ENCODE data around the gene GALNT2. TPM values are rescaled to one million over a fixed set of nuclear protein-coding genes. Genes with fewer than 3 reads are reported as not detected.

The GALNT2 gene
- total RNA-seq, 1 donor from 2014 or later = 81.6 TPM

DNA sequence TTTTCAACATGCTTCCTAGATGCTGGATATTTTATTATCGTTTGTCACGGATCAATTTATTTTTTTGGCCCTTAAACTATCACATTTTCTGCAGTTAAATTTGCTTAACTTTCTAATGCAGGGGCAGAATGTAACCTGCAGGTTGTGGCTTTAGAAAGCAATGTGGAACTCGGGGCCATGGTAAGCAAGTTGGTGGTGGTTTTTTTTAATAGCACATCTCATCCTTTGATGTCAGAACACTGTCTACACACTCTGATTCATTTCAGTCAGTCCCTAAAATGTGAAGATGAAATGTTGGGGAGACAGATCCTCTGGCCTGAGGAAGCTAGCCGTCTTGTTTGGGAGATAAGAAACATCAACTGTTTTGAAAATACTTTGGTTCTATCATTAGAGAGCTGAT is 89.5 kb downstream of the GALNT2 start:
- DNase-seq (ENCODE audit: extremely low read depth, low read depth, low spot score) = no peak

DNA sequence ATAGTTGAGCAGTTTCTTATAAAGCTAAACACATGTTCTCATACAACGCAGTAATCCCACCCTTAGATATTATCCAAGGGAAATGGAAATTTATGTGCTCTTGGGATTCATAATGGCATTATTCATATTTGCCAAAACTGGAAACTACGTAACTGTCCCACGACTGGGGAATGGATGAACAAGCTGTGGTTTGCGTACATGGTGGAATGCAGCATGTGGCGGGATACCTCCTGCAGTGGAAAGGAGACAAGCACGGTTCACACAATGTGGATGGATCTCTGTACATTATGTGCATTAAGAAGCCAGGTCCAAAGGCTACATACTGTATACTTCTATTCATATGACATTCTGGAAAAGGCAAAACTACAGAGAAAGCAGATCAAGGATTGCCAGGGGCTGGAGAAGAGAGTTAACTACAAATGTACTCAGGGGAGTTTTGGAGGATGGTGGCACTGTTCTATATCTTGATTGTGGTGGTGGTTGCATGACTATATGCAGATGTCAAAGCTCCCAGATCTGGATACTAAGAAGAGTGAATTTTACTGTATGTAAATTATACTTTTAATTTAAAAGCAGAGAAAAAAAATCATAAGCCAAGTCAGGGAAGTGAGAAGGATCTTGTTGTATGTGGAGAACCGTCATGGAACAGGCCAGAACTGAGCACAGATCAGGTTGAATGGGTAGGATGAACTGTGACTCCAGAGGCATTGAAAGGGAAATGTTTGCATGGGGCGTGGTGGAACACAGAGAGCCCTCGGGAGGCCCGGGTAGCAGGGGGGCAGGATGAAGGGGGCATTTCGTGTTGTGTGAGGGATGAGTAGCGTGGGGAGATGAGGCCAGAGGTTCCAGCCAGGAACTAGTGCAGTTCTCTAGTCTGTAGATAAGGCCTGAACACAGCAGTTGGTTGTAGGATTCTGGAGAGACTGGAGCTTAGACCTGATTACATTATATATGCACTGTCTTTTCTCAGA is 90.7 kb downstream of the GALNT2 start:
- no peak for DNase-seq (ENCODE audit: extremely low read depth, low read depth, low spot score)

DNA sequence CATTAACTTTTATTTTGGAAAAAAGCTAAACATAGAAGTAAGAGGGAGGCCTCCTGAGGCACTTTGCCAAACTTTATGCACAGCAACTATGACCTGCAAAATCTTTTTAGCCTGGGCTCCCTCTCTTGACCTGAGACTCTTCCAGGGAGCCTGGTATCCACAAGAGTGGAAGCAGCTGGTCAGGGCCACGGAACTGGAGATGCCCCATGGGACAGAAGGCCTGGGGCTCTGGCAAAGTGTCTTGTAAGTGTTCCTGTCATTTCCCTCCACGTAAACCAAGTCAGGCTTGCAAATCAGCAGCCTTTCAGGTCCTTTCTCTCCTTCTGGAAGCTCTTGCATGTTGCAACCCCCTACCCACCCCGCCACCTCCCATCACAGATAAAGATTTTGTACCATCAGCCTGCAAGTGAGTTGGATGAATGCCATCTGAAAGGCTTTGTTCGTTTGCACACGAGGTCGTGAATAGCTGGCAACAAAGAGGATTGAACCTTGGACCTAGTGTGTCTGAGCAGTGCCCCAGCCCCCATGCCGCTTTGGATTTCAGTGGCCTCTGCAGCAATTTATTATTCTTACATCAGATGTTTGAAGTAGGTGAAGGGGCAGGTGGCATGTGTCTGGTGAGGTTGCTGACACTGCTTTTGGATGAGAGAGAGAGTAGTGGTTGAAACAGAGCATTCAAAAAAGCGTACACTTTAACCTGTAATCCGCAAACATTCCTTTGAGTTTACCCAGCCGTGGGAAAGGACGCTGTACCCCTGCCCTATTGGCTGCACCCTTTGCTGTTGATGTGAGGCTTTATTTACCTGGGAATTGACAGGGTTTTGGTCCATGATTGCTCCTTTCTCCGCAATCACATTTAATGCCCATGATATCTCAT is 91.6 kb downstream of the GALNT2 start:
- DNase-seq (ENCODE audit: extremely low read depth, low read depth, low spot score) = no peak

DNA sequence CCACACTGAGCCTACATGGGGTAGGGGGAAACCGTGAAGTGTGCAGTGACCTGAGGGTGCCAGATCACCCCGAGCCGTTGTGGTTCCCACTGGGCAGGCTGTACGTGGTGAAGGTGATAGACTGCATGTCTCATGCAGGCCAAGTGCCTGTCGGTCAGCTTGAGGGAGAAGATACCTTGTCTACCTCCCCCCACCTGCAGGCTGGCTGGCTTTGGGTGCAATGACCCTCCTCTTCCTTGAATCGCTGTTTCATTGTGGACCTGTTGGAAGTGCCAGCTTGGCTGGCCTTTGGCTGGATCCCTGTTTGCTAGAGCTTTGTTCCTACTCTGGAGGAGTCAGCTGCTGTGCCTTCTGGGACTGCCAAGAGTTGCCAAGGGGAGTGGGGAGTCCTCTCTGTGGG is 92.5 kb downstream of the GALNT2 start:
- DNase-seq (ENCODE audit: extremely low read depth, low read depth, low spot score) = no peak

DNA sequence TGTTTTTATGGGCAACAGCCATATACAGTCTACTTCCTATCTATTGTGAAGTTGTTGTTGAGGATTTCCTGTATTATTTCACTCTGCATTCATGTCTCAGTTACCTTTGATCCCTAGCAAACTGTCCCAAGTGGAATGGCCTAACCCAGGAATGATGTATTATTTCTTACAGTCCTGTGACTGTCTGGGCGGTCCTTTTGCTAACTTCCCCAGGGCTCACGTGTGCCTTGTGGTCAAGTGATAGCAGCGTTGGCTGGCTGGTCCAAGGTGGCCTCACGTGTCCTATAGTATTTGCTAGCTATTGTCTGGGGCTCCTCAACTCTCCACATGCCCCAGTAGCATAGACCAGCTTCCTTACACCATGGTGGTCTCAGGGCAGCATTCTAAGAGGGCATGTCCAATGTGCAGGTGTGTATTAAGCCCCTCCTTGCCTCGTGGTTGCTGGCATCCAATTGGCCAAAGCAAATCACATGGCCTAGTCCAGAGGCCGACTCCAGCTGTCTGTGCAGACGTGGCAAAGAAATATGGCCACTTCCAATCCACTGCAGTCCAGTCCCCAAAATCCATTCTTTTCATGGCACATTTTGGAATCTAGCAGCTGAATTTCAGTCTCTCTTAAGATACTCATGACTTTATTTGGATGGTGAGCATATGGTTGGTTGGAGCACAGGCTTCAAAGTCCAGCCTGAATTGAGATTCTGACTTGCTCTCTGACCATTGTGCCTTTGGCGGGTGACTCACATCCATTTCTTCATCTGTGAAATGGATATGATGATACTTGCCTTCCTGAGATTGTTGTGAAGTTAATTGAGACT is 94.1 kb downstream of the GALNT2 start:
- DNase-seq (ENCODE audit: extremely low read depth, low read depth, low spot score) = peak; percentile 85

DNA sequence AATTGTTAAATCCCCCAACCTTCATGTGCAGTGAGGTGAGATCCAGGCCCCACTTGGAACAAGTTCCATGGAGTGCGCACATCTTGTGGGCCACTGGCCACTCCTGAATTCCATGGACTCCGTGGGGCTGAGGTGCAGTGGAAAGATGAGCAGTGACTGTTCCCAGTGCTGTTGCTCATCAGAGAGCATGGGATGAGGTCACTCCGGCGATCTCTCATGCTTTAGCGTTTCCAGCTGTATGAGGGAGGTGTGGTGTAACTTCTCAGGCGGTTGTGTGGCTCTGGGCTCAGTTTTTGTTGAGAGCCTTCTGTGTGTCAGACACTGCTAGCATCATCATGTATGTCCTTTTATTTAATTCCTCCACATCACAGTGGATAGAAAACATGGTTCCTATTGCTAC is 96.2 kb downstream of the GALNT2 start:
- DNase-seq (ENCODE audit: extremely low read depth, low read depth, low spot score) = no peak

DNA sequence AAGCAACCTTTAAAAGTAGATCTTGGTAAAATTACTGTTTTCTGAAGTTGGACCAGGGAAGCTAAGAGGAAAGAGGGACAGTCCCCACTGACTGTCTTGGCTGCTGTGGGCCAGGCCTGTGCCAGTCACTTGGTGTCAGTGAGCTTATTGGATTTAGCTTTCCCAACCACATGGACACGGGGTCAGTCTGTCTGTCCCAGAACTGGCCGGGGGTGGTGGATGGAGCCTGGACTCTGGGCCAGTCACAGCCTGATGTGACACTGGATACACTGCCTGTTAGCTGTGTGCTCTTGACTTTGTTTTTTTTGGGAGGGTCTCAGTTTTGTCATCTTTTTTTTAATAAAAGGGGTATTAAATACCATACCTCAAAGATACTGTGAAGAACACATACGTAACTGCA is 96.7 kb downstream of the GALNT2 start:
- no peak for DNase-seq (ENCODE audit: extremely low read depth, low read depth, low spot score)

DNA sequence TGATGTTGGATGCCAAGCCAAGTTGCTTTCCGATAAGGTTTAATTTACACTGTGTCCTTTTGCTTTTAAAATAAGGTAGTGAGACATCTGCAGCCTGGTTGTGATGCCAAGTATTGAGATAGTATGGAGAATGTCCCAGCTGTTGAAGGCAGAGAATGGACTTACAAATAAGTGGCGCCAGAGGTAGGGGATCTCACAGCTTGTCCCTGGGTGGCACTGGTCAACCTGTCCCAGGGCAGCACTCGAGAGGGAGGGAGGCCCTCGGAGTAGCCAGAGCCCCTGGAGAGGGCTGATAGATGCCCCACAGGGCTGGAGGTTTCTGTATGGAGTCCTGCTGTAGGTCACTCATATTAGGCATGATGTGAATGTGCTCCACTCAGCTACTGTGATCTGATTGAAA is 98.5 kb downstream of the GALNT2 start:
- no peak for DNase-seq (ENCODE audit: extremely low read depth, low read depth, low spot score)

DNA sequence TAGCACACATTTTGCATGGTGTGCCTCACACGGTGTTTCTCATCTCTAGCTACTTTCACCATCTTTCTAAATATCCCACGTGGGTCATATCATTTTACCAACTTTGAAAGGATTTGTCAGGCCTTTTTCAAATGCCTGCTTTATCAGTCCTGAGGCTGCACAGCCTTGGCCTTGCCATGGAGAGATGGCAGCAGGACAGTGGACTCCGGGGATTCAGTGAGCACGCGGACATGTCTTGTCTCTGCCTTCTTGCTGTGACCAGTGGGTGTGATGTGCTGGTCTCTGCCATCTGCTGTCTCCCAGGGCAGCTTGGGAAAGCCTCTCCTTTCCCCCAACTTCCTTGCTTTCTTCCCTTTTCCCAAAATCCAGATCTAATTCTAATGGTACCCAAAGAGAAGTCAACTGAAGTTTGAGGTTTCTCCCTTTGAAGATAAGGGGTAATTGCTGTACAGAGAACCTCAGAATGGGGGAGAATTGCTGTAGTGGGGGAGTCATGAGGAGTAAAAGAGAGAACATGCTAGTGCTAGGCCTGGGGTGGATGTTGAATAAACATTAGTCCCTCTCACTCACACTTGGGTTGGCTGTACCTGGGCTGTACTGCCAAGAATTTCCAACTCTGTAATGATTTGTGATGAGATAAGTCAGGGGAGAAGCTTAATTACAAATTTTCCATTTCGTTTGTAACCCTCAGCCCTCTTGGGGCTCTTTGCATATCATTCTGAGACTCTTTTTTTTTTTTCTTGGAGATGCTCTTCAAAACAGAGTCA is 99.5 kb downstream of the GALNT2 start:
- no peak for DNase-seq (ENCODE audit: extremely low read depth, low read depth, low spot score)

DNA sequence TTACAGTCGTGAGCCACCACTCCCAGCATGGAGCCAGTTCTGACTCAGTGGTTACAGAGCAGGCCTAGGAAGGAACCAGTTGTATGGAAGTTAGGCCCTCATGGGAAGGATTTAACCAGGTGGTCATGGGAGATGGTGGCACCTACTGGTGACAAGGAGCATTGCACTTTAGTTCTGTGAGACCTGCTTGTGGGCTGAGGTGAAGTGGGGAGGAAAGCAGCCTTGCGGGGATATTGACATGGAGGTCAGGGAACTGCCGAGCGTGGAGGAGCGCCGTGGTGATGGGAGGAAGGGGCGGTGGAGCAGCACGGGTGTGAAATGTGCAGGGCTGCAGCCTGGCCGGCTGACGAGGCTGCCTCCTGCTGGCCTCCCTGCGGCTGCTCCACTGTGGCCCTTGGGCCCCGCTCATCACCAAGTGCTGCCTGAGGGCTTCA is 100.4 kb downstream of the GALNT2 start:
- DNase-seq (ENCODE audit: extremely low read depth, low read depth, low spot score) = no peak

DNA sequence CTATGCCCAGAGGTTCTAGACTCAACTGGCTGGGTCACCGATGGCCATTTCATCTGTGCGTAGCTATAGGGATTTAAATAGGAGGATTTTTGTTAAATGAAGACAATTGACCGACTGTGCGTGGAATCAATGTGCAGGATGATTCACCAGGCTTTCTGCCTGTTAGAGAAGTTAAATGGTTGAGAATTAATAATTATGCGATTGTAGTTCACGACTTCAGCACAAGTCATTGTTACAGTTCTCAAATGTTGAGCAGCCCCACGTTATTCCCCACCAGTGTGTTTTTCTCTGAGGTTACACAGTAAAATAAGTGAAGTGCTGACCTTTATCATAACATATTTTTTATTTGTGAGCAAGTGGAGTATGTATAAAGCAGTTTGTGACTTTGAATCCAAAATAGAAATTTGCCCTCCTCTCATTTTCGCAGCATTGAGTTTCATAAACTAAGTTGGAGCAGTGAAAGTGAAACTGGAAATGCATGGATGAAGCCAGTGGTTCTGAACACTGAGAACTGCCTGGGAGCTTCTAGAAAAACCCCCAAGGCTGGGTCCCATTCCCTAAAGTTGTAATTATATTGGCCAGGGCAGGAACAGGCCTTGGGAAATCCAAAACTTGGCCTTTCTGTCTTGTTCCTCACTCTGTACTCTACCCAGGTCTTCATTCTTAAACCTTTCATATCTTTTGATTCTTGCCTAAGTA is 102.6 kb downstream of the GALNT2 start:
- DNase-seq (ENCODE audit: extremely low read depth, low read depth, low spot score) = no peak

DNA sequence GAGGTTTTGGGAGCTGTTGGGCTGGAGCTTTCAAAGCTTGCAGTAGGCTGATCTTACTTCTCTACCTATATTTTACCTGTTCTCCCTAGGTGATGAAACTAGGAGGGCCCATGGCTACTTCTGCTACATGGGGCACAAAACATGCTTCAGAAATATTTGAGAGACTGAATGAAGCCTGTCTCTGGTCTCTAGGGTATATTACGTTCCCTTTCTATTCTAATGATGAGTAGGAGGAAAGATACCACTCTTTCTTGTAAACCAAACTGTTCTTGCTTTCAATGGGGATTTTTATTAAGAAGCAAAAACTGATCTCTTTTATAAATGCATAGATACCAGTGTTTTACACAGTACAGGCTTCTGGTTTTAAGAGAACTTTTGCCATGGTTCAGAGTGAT is 103.1 kb downstream of the GALNT2 start:
- DNase-seq (ENCODE audit: extremely low read depth, low read depth, low spot score) = no peak

DNA sequence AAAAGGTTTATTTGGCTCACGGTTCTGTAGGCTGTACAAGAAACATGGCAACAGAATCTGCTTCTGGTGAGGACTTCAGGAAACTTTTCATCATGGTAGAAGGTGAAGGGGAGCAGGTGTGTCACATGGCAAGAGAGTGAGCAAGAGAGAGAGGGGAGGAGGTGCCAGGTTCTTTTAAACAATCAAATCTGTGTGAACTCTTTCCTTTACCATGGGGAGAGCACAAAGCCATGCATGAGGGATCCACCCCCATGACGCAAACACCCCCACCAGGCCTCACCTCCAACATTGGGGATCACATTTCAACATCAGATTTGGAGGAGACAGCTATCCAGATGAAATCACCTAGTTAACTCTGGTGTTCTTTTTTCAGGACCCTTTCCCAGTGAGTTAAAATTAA is 103.6 kb downstream of the GALNT2 start:
- no peak for DNase-seq (ENCODE audit: extremely low read depth, low read depth, low spot score)

DNA sequence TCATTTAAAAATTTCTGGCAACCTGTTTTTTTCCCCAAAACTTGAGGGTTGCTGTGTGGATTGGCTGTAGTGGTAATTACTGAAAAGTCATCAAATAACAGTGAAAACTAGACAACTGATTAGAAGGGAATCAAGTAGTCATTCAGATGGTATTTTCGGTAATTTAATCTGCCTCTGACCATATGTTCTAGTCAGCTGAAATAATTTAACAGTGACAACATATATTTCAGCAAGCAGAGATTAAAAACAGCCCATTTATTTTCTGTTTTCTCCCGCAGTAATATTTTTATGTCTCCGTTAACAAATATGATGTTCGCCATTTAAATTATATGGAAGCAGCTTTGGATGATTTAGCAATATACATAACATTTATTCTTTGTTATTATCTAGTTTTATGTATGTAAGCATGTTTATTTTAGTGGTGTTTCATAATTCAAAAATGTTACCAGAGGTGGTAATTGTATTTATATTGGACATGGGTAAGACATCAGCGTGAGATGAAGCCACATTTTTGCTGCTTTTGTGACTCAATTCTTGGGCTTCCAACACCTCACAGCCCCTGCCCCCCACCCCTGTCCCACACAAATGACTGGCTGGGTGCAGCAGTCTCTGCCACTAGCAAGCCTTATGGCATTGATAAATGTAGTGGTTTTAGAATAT is 104.4 kb downstream of the GALNT2 start:
- DNase-seq (ENCODE audit: extremely low read depth, low read depth, low spot score) = no peak

DNA sequence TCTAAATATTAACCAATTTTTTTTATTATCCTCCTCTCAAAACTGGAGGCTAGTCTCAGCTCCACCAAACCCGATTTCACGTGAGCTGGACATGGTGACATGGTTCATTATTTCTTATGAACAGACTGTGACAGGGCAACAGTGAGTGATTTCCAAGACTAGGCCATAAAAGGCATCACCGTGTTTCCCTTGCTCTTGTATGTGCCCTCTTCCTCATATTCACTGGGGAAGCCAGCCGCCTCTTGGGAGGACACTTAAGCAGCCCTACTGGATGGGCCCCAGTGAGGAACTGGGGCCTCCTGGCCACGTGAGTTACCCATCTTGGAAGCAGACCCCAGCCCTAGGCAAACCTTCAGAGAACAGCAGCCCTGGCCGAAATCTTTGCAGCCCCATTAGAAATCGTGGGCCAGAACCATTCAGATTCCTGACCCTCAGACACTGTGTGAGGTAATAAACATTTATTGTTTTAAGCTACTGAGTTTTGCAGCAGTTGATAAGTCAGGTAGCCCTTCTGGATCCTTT is 105.0 kb downstream of the GALNT2 start:
- DNase-seq (ENCODE audit: extremely low read depth, low read depth, low spot score) = no peak

DNA sequence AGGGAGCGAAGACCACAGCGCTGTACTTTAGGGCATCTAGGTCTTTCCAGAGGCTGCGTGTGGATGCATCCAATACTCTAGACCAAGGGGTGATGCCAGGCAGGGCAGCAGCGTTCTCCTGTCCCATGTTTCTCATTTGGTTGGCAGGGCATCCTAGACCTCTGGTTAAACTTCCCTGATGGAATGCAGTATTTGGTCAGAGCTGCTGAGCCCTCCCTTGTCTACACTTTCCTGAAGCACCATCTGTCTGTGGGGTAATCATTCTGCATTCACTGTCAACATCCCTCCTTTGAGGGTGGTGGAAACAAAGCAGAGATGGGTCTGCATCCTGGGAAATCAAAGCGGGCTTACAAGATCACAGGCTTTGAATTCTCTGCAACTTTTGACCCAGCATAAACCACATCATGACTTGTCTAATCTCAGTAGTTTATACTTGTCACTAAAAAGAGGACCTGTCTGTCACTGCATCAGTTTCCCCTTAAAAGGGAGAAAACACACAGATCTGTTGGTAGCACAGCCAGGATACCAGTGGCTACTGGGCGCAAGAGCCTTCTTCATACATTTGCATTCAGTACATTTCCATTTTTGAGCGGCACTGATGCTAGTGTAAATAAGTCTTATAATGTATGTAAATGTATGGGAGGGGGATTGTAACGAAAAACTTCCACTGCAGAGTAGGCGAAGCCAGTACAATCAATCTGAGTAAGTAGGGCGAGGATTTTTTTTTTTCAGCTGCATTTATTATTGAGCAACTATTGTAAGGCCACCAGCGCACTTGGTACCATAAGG is 106.3 kb downstream of the GALNT2 start:
- no peak for DNase-seq (ENCODE audit: extremely low read depth, low read depth, low spot score)

DNA sequence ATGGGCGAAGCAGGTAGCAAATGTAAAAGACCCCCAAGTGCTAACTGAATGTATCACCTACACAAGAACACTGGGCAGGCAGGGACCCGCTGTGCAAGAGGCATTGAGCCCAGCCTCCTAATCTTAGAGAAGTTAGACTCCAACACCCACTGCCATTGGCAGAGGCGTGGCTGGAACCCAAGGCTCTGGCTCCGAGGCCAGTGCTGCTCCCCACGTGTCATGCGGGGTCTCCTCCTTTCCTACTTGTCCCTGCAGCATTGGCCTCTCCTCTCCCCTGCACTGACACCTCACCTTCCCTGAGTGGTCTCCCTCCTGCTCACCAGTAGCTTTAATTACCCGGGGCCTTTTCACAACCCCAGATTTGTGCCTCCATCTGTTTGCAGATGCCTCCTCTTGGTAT is 107.0 kb downstream of the GALNT2 start:
- no peak for DNase-seq (ENCODE audit: extremely low read depth, low read depth, low spot score)

All from glomerular endothelial cell (primary cell).